ENCODE results near the gene TMPRSS3.
"Not testable (repeated sequence)": the region's sequence is repeated elsewhere in the genome, so short reads cannot be mapped to it uniquely, and the experiment has no call there.

TMPRSS3 gene

GRCh38 chr21:42408718-42409117 is 12.9 kb upstream of the TMPRSS3 start:
- not testable (repeated sequence) for DNase-seq (ENCODE audit: low read depth in 3 of 3)

GRCh38 chr21:42407476-42407875 is 11.6 kb upstream of the TMPRSS3 start:
- no peak for DNase-seq (ENCODE audit: low read depth in 3 of 3)

GRCh38 chr21:42406866-42407265 is 11.0 kb upstream of the TMPRSS3 start:
- no peak for DNase-seq (ENCODE audit: low read depth in 3 of 3)

- DNase-seq (ENCODE audit: low read depth in 3 of 3): no peak
Measured at GRCh38 chr21:42406201-42406621, 10.4 kb upstream of the TMPRSS3 start.

- DNase-seq (ENCODE audit: low read depth in 3 of 3): no peak
Measured at GRCh38 chr21:42405064-42406013, 9.5 kb upstream of the TMPRSS3 start.

GRCh38 chr21:42404539-42404938 is 8.7 kb upstream of the TMPRSS3 start:
- no peak for DNase-seq (ENCODE audit: low read depth in 3 of 3)

- no peak for DNase-seq (ENCODE audit: low read depth in 3 of 3)
Measured at GRCh38 chr21:42403611-42404231, 7.9 kb upstream of the TMPRSS3 start, which contains the start of gene UBASH3A. Gene UBASH3A (plus strand): TSS chr21:42403902. CDS start chr21:42403946, 44 bp downstream.

- no peak for DNase-seq (ENCODE audit: low read depth in 3 of 3)
Measured at GRCh38 chr21:42401820-42402251, 6.0 kb upstream of the TMPRSS3 start.

- DNase-seq (ENCODE audit: low read depth in 3 of 3): no peak
Measured at GRCh38 chr21:42401154-42401553, 5.3 kb upstream of the TMPRSS3 start.

GRCh38 chr21:42400525-42400924 is 4.7 kb upstream of the TMPRSS3 start:
- no peak for DNase-seq (ENCODE audit: low read depth in 3 of 3)

GRCh38 chr21:42398436-42399028 is 2.7 kb upstream of the TMPRSS3 start:
- DNase-seq (ENCODE audit: low read depth in 3 of 3): no peak

GRCh38 chr21:42397746-42398394 is 2.0 kb upstream of the TMPRSS3 start:
- DNase-seq (ENCODE audit: low read depth in 3 of 3): no peak

- no peak for DNase-seq (ENCODE audit: low read depth in 3 of 3)
Measured at GRCh38 chr21:42396799-42397745, 1.2 kb upstream of the TMPRSS3 start.

- no peak for DNase-seq (ENCODE audit: low read depth in 3 of 3)
Measured at GRCh38 chr21:42395302-42395701, 550 bp downstream of the TMPRSS3 start.

GRCh38 chr21:42393443-42393950 is 2.4 kb downstream of the TMPRSS3 start:
- DNase-seq (ENCODE audit: low read depth in 3 of 3): no peak

- no peak for DNase-seq (ENCODE audit: low read depth in 3 of 3)
Measured at GRCh38 chr21:42392731-42393442, 3.0 kb downstream of the TMPRSS3 start.

- DNase-seq (ENCODE audit: low read depth in 3 of 3): no peak
Measured at GRCh38 chr21:42391297-42391696, 4.6 kb downstream of the TMPRSS3 start.

- DNase-seq (ENCODE audit: low read depth in 3 of 3): no peak
Measured at GRCh38 chr21:42390696-42391095, 5.2 kb downstream of the TMPRSS3 start.

GRCh38 chr21:42390193-42390592 is 5.7 kb downstream of the TMPRSS3 start:
- no peak for DNase-seq (ENCODE audit: low read depth in 3 of 3)

- DNase-seq (ENCODE audit: low read depth in 3 of 3): no peak
Measured at GRCh38 chr21:42389449-42389835, 6.4 kb downstream of the TMPRSS3 start.

Data from stimulated activated CD4-positive, alpha-beta T cell treated with anti-CD3 and anti-CD28 coated beads, TNF-alpha, amount 100 ng/mL, for 4 hours (primary cell).